ENCODE results near the gene IZUMO1.

- TF ChIP-seq POLR2A (IDR thresholded peaks at IDR 0.05; ENCODE audit: low read length) (peak; percentile 33), GATA1 (IDR thresholded peaks at IDR 0.05; ENCODE audit: low read depth, low read length) (no peak)
These were observed at the start of gene IZUMO1 for GRCh38 chr19:48746738-48747575.
